MM.1S (cell line): ENCODE data around the gene ZNF737.
"Not testable (repeated sequence)": the region's sequence is repeated elsewhere in the genome, so short reads cannot be mapped to it uniquely, and the experiment has no call there.

Experiments used
- DNase-seq: peaks from one replicate; pipeline ENCODE4 v3.0.0-alpha.2; 2015
- H2AFZ ChIP-seq: fragments of 300-600 bp; sonication (generic); 2 replicates; pipeline ENCODE4 v1.6.0; 2016; ENCODE audit warnings: antibody characterized with exemption, low read length
- H3F3A ChIP-seq: fragments of 300-600 bp; sonication (generic); 2 replicates; pipeline ENCODE4 v1.6.1; 2016; ENCODE audit warnings: mild to moderate bottlenecking, antibody characterized with exemption, low read length, moderate library complexity, mixed read lengths; ENCODE audit not compliant: insufficient read depth
- H3K27ac ChIP-seq: fragments of 300-600 bp; sonication (generic); 2 replicates; pipeline ENCODE4 v1.5.1; 2016; ENCODE audit warnings: mild to moderate bottlenecking, low read length
- H3K27me3 ChIP-seq: fragments of 300-600 bp; sonication (generic); replicated peaks from 2 replicates; pipeline ENCODE4 v1.6.0; 2016; ENCODE audit warnings: low read length; ENCODE audit not compliant: insufficient read depth
- H3K36me3 ChIP-seq: fragments of 300-600 bp; sonication (generic); replicated peaks from 2 replicates; pipeline ENCODE4 v1.6.1; 2016; ENCODE audit warnings: mild to moderate bottlenecking, low read length, mixed read lengths; ENCODE audit not compliant: insufficient read depth
- H3K4me1 ChIP-seq: fragments of 300-600 bp; sonication (generic); 2 replicates; pipeline ENCODE4 v1.6.1; 2016; ENCODE audit warnings: low read length, mixed read lengths
- H3K4me2 ChIP-seq: fragments of 300-600 bp; sonication (generic); 2 replicates; pipeline ENCODE4 v1.6.0; 2016; ENCODE audit warnings: low read depth, low read length
- H3K4me3 ChIP-seq: fragments of 300-600 bp; sonication (generic); 2 replicates; pipeline ENCODE4 v1.5.1; 2016; ENCODE audit warnings: low read length, mixed read lengths
- H3K79me2 ChIP-seq: fragments of 300-600 bp; sonication (generic); 2 replicates; pipeline ENCODE4 v1.6.1; 2016; ENCODE audit warnings: mixed run types, low read length, mixed read lengths
- H3K9ac ChIP-seq: fragments of 300-600 bp; sonication (generic); 2 replicates; pipeline ENCODE4 v1.6.1; 2016; ENCODE audit warnings: low read length, mixed read lengths
- H3K9me2 ChIP-seq: fragments of 300-600 bp; sonication (generic); replicated peaks from 2 replicates; pipeline ENCODE4 v1.6.1; 2016; ENCODE audit warnings: mild to moderate bottlenecking, low read length, mixed read lengths; ENCODE audit not compliant: insufficient read depth
- H3K9me3 ChIP-seq: fragments of 300-600 bp; sonication (generic); replicated peaks from 2 replicates; pipeline ENCODE4 v1.6.1; 2016; ENCODE audit warnings: mild to moderate bottlenecking, low read length, mixed read lengths; ENCODE audit not compliant: insufficient read depth
- H4K20me1 ChIP-seq: fragments of 300-600 bp; sonication (generic); 2 replicates; pipeline ENCODE4 v1.6.1; 2016; ENCODE audit warnings: mild to moderate bottlenecking, low read length, moderate library complexity, mixed read lengths; ENCODE audit not compliant: insufficient read depth
- CTCF ChIP-seq: fragments of 300-600 bp; sonication (generic); IDR thresholded peaks from 2 replicates; pipeline ENCODE4 v1.5.1; 2016; ENCODE audit warnings: antibody characterized with exemption, low read length, mixed read lengths
- EZH2 ChIP-seq: fragments of 300-600 bp; sonication (generic); optimal IDR thresholded peaks from 2 replicates; pipeline ENCODE3; 2017; ENCODE audit warnings: low read depth, mild to moderate bottlenecking, antibody characterized with exemption, low read length, mixed read lengths
- EZH2phosphoT487 ChIP-seq: fragments of 300-600 bp; sonication (generic); IDR thresholded peaks from 2 replicates; pipeline ENCODE4 v1.6.1; 2018; ENCODE audit warnings: antibody characterized with exemption, low read length

ZNF737 gene

DNA sequence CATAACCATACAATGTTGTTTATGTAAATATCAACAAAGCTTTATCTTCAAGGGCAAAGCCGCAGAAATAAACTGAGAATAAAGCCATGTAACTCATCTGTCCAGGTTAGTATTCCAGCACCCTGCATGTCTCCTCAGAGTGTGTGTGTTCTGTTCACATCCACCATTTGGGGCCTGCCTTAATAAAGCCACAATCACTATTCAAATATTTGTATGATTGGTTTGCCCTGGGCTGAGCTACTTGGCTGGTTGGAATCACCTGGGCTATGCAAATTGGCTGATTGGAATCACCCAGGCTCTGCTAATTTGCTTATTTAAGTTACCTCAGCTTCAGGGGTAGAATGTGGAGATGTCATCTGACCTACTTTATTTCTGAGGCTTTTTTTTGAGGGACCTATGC, 42.4 kb upstream of the ZNF737 start:
- no peaks in the 10 kb centered on the region for H3K9me2 ChIP-seq
- no peaks in the 10 kb centered on the region for H3K4me1 ChIP-seq
- no peaks in the 10 kb centered on the region for H4K20me1 ChIP-seq
- TF ChIP-seq EZH2phosphoT487 (no peak), CTCF (no peak), EZH2 (no peak)
- no peaks in the 10 kb centered on the region for H3K36me3 ChIP-seq
- H3K4me2 ChIP-seq, result no peak overlapping the region
- no peaks in the 10 kb centered on the region for H3F3A ChIP-seq
- H3K27me3 ChIP-seq, result no peaks in the 10 kb centered on the region
- H3K27ac ChIP-seq, result no peak overlapping the region
- no peaks in the 10 kb centered on the region for H3K79me2 ChIP-seq
- DNase-seq, result no peak
- no peaks in the 10 kb centered on the region for H3K9me3 ChIP-seq
- H3K9ac ChIP-seq, result no peak overlapping the region
- H3K4me3 ChIP-seq, result no peak overlapping the region
- H2AFZ ChIP-seq, result no peak overlapping the region

GRCh38 chr19:20558571-20558970, 7.0 kb downstream of the ZNF737 start:
- Histone ChIP-seq H3K36me3 (no peaks in the 10 kb centered on the region), H3K27ac (no peak overlapping the region), H3K9ac (no peak overlapping the region), H3K9me3 (no peaks in the 10 kb centered on the region), H3K79me2 (no peaks in the 10 kb centered on the region), H3K4me2 (no peak overlapping the region), H3K4me1 (no peaks in the 10 kb centered on the region), H3K27me3 (no peaks in the 10 kb centered on the region), H3F3A (no peaks in the 10 kb centered on the region), H3K4me3 (no peak overlapping the region), H3K9me2 (no peaks in the 10 kb centered on the region), H2AFZ (no peak overlapping the region), H4K20me1 (no peaks in the 10 kb centered on the region)
- TF ChIP-seq CTCF (no peak), EZH2 (no peak), EZH2phosphoT487 (no peak)
- DNase-seq, result no peak

DNA sequence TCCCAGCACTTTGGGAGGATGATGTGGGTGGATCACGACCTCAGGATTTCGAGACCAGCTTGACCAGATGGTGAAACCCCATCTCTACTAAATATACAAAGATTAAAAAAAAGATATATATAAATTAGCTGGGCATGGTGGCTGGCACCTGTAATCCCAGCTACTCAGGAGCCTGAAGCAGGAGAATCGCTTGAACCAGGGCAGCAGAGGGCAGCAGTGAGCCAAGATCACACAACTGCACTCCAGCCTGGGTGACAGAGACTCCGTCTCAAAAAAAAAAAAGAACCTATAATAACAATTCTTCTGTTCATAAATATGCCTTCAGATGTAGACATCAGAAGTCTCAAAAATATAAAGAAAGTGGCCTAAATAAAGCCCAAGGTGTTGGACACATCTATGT, 7.6 kb downstream of the ZNF737 start:
- Histone ChIP-seq H3K9me3 (no peaks in the 10 kb centered on the region), H3K79me2 (no peaks in the 10 kb centered on the region)
- DNase-seq, result no peak

GRCh38 chr19:20544667-20545333, 20.8 kb downstream of the ZNF737 start:
- H3K4me3 ChIP-seq, H3K27me3 ChIP-seq, H3K4me1 ChIP-seq, H2AFZ ChIP-seq, H3K9ac ChIP-seq, H3K9me2 ChIP-seq, H3K27ac ChIP-seq, H3K36me3 ChIP-seq, DNase-seq, H3K9me3 ChIP-seq, H4K20me1 ChIP-seq, H3F3A ChIP-seq, H3K79me2 ChIP-seq, H3K4me2 ChIP-seq: not testable (repeated sequence)

More for the DNA sequence above, 7.6 kb downstream of the ZNF737 start:
- H3F3A ChIP-seq, result no peaks in the 10 kb centered on the region
- H3K4me2 ChIP-seq, result no peak overlapping the region
- H3K9me2 ChIP-seq, result no peaks in the 10 kb centered on the region
- H3K36me3 ChIP-seq, result no peaks in the 10 kb centered on the region
- TF ChIP-seq EZH2 (no peak), CTCF (0 out of 2 replicates have a peak, but pooled peaks have one; percentile 5), EZH2phosphoT487 (no peak)
- no peaks in the 10 kb centered on the region for H3K27me3 ChIP-seq
- H3K27ac ChIP-seq, result no peak overlapping the region
- H3K4me1 ChIP-seq, result no peaks in the 10 kb centered on the region
- H4K20me1 ChIP-seq, result no peaks in the 10 kb centered on the region
- H3K4me3 ChIP-seq, result no peak overlapping the region
- H3K9ac ChIP-seq, result no peak overlapping the region
- H2AFZ ChIP-seq, result no peak overlapping the region

DNA sequence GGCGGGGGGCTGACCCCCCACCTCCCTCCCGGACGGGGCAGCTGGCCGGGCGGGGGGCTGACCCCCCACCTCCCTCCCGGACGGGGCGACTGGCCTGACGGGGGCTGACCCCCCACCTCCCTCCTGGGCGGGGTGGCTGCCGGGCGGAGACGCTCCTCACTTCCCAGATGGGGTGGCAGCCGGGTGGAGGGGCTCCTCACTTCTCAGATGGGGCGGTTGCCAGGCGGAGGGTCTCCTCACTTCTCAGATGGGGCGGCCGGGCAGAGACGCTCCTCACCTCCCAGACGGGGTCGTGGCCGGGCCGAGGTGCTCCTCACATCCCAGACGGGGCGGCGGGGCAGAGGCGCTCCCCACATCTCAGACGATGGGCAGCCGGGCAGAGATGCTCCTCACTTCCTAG, 35.3 kb downstream of the ZNF737 start:
- not testable (repeated sequence) for H4K20me1 ChIP-seq, H3K4me3 ChIP-seq, H3K36me3 ChIP-seq, H3K4me1 ChIP-seq, H3K4me2 ChIP-seq, H3K79me2 ChIP-seq, H3K9ac ChIP-seq, DNase-seq, H2AFZ ChIP-seq, H3K9me2 ChIP-seq, H3F3A ChIP-seq, H3K9me3 ChIP-seq, H3K27me3 ChIP-seq, H3K27ac ChIP-seq
